A673 (cell line): Measurements from ENCODE around the gene MRPS11. TPM values are rescaled to one million over a fixed set of nuclear protein-coding genes. Genes with fewer than 3 reads are reported as not detected.

Experiments
- BruUV-seq: library from RNA; stranded (reverse); fragments of 400-500 nt; replicated peaks from 2 replicates; lab custom pipeline; 2021; lab: Mats Ljungman, UMichigan
- CTCF ChIA-PET: fragments of 300-600 bp; sonication (Branson Sonifier 250); formaldehyde crosslinking; loops from one replicate; lab custom pipeline; 2022; ENCODE audit warnings: antibody characterized with exemption; lab: Charles Lee
- POLR2A ChIA-PET: fragments of 300-600 bp; sonication (Branson Sonifier 250); formaldehyde crosslinking; loops from one replicate; lab custom pipeline; 2022; ENCODE audit warnings: antibody characterized with exemption; ENCODE audit not compliant: low non-redundant PET; lab: Charles Lee
- DNase-seq: peaks from one replicate; pipeline ENCODE4 v3.0.0-alpha.2; 2015; ENCODE audit warnings: low spot score
- H3K27ac ChIP-seq: fragments of 200-600 bp; sonication (generic); 2 replicates; pipeline ENCODE4 v1.5.1; 2016; ENCODE audit warnings: mixed run types, low read depth, mild to moderate bottlenecking, mixed read lengths, antibody characterized with exemption, low read length; ENCODE audit not compliant: poor library complexity, severe bottlenecking
- H3K27me3 ChIP-seq: fragments of 200-600 bp; sonication (generic); replicated peaks from 2 replicates; pipeline ENCODE4 v1.6.1; 2017; ENCODE audit warnings: mixed run types, low read depth, mild to moderate bottlenecking, mixed read lengths, antibody characterized with exemption, low read length; ENCODE audit not compliant: insufficient read depth, poor library complexity
- H3K36me3 ChIP-seq: fragments of 200-600 bp; sonication (generic); 2 replicates; pipeline ENCODE4 v1.6.1; 2016; ENCODE audit warnings: mixed run types, mild to moderate bottlenecking, mixed read lengths, antibody characterized with exemption, low read length; ENCODE audit not compliant: insufficient read depth, poor library complexity, severe bottlenecking
- H3K4me1 ChIP-seq: fragments of 200-600 bp; sonication (generic); 2 replicates; pipeline ENCODE4 v1.6.1; 2017; ENCODE audit warnings: mixed run types, mild to moderate bottlenecking, mixed read lengths, antibody characterized with exemption, low read length; ENCODE audit not compliant: insufficient read depth, poor library complexity, severe bottlenecking
- H3K4me3 ChIP-seq: fragments of 200-600 bp; sonication (generic); 2 replicates; pipeline ENCODE4 v1.5.1; 2016; ENCODE audit warnings: low read depth, mixed run types, mild to moderate bottlenecking, mixed read lengths, low read length; ENCODE audit not compliant: poor library complexity, severe bottlenecking
- H3K9me3 ChIP-seq: fragments of 200-600 bp; sonication (generic); 2 replicates; pipeline ENCODE4 v1.6.1; 2016; ENCODE audit warnings: mixed run types, low read depth, mild to moderate bottlenecking, mixed read lengths, antibody characterized with exemption, low read length; ENCODE audit not compliant: poor library complexity, severe bottlenecking
- CTCF ChIP-seq: fragments of 300-800, 200-600 bp; sonication (generic); conservative IDR thresholded peaks from 2 replicates; pipeline ENCODE4 v1.5.1; 2017; ENCODE audit warnings: low read depth, mild to moderate bottlenecking, antibody characterized with exemption, low read length, moderate library complexity, mixed read lengths
- EZH2 ChIP-seq: fragments of 200-600 bp; sonication (generic); IDR thresholded peaks from 2 replicates; pipeline ENCODE4 v1.6.1; 2017; ENCODE audit warnings: borderline replicate concordance, low read depth, mild to moderate bottlenecking, mixed read lengths, antibody characterized with exemption, low read length; ENCODE audit not compliant: poor library complexity, severe bottlenecking
- intact Hi-C: fragments of 100-400 bp; cut with micrococcal nuclease; formaldehyde crosslinking; loops from one replicate; pipeline ENCODE4 v1.10.0; 2022; ENCODE audit not compliant: unreplicated experiment
- total RNA-seq: library from RNA; stranded (reverse); gene quantifications from 2 replicates; pipeline ENCODE4 v1.2.3, GENCODE V29; 2021

MRPS11 gene
- total RNA-seq, 1 experiment from 2014 or later: 90.0 TPM

GRCh38 chr15:88479169-88479568 lies 11.7 kb downstream of the MRPS11 start:
- Histone ChIP-seq H3K4me1 (no peaks in the 10 kb centered on the region), H3K36me3 (peaks cover 7% of the 10 kb centered on the region), H3K9me3 (no peaks in the 10 kb centered on the region), H3K27ac (no peak overlapping the region), H3K4me3 (no peak overlapping the region), H3K27me3 (no peaks in the 10 kb centered on the region)
- intact Hi-C loops: no loop called here
- no TSS peak for BruUV-seq
- DNase-seq: no peak
- ChIA-PET POLR2A (no interaction called here), CTCF (no interaction called here)
- TF ChIP-seq EZH2: no peak
- no peak for TF ChIP-seq CTCF

- ChIA-PET POLR2A (no interaction called here), CTCF (no interaction called here)
- H3K27ac ChIP-seq: no peak overlapping the region
- H3K9me3 ChIP-seq: no peaks in the 10 kb centered on the region
- no peak for DNase-seq
- BruUV-seq: no TSS peak
- no peaks in the 10 kb centered on the region for H3K27me3 ChIP-seq
- TF ChIP-seq CTCF (no peak), EZH2 (no peak)
- intact Hi-C loops: no loop called here
- no peak overlapping the region for H3K4me3 ChIP-seq
- H3K4me1 ChIP-seq: no peaks in the 10 kb centered on the region
- peaks cover 7% of the 10 kb centered on the region for H3K36me3 ChIP-seq
Observed at GRCh38 chr15:88480981-88481380, 13.5 kb downstream of the MRPS11 start.

GRCh38 chr15:88482263-88482662 lies 14.8 kb downstream of the MRPS11 start:
- DNase-seq: no peak
- H3K27ac ChIP-seq: no peak overlapping the region
- H3K9me3 ChIP-seq: no peaks in the 10 kb centered on the region
- ChIA-PET CTCF (no interaction called here), POLR2A (no interaction called here)
- H3K27me3 ChIP-seq: no peaks in the 10 kb centered on the region
- TF ChIP-seq CTCF (no peak), EZH2 (no peak)
- no peaks in the 10 kb centered on the region for H3K4me1 ChIP-seq
- H3K36me3 ChIP-seq: peaks cover 7% of the 10 kb centered on the region
- no peak overlapping the region for H3K4me3 ChIP-seq
- BruUV-seq: no TSS peak
- intact Hi-C loops: no loop called here
